ENCODE measurements around the gene RAI1. TPM values are rescaled to one million over a fixed set of nuclear protein-coding genes. Genes with fewer than 3 reads are reported as not detected.
"Not testable (repeated sequence)": the region's sequence is repeated elsewhere in the genome, so short reads cannot be mapped to it uniquely, and the experiment has no call there.

RAI1 gene
- total and polyA plus RNA-seq, 10 of the 15 experiments (the other 5 are each of a cell fraction or from before 2014, with no cell fraction given): 0.66 to 37.7 (median 6.0) TPM

GRCh38 chr17:17681187-17681743 lies at the start of gene RAI1 (continued):
- peak; percentile 68; the same call in 1 of the 2 replicates for TF ChIP-seq TCF12 (IDR thresholded peaks at IDR 0.05; ENCODE audit: low read depth, low read length)
- peak; percentile 55; the same call in 1 of the 2 replicates for TF ChIP-seq NKRF (conservative IDR thresholded peaks at IDR 0.05)
- 0 out of 2 replicates have a peak, but pooled peaks have one; percentile 64 for TF ChIP-seq ZNF217 (IDR thresholded peaks at IDR 0.05)
- TF ChIP-seq POLR2AphosphoS2 (IDR thresholded peaks at IDR 0.05; ENCODE audit: low read depth, low read length): no peak
- peak; percentile 77; the same call in 1 of the 2 replicates for TF ChIP-seq DPF2 (IDR thresholded peaks at IDR 0.05)
- TF ChIP-seq IKZF1 (conservative IDR thresholded peaks at IDR 0.05): peak; percentile 86
- no peak for TF ChIP-seq BCL3 (IDR thresholded peaks at IDR 0.05; ENCODE audit: borderline replicate concordance, insufficient read depth, low read depth, low read length, poor library complexity, severe bottlenecking)
- peak in 1 of 2 experiments; percentile 80; a peak in 2 of 3 replicates for TF ChIP-seq EGR1 (IDR thresholded peaks at IDR 0.05; ENCODE audit: borderline replicate concordance in 1 of 2, low read depth in 2 of 2, low read length in 2 of 2)
- TF ChIP-seq HDGF (IDR thresholded peaks at IDR 0.05): no peak

GRCh38 chr17:17632690-17633089 lies 48.6 kb upstream of the RAI1 start:
- H3K4me2 ChIP-seq (ENCODE audit: control insufficient read depth, insufficient read depth); H3K36me3 ChIP-seq (ENCODE audit: control insufficient read depth in 2 of 2, insufficient read depth in 2 of 2, low read length in 1 of 2); RAD21 ChIA-PET (ENCODE audit: unreplicated experiment); H3K27me3 ChIP-seq (replicated peaks in 1 of 2; ENCODE audit: control insufficient read depth in 2 of 2, insufficient read depth in 2 of 2, low read length in 1 of 2); H4K20me1 ChIP-seq (ENCODE audit: control insufficient read depth, insufficient read depth); H3K79me2 ChIP-seq (ENCODE audit: control insufficient read depth, insufficient read depth, low read length); H3K4me1 ChIP-seq (ENCODE audit: control insufficient read depth, insufficient read depth, low read length); BruUV-seq (replicated peaks); H3K9ac ChIP-seq (ENCODE audit: control insufficient read depth, insufficient read depth, low read length); H2AFZ ChIP-seq (ENCODE audit: control insufficient read depth, low read depth, low read length); in situ Hi-C loops (cut with MboI); ATAC-seq; POLR2A ChIA-PET; intact Hi-C loops (cut with micrococcal nuclease; ENCODE audit: unreplicated experiment); FAIRE-seq; H3K4me3 ChIP-seq; DNase-seq (ENCODE audit: low read depth, low spot score); H3K27ac ChIP-seq (ENCODE audit: control insufficient read depth, insufficient read depth); H3K9me3 ChIP-seq (replicated peaks; ENCODE audit: control insufficient read depth, insufficient read depth, low read length); SMC1A ChIA-PET (ENCODE audit: uncharacterized antibody, unreplicated experiment): not testable (repeated sequence)
- WGBS (ENCODE audit: insufficient coverage, insufficient replicate concordance, low lambda C conversion rate, missing lambda C conversion rate): 67% methylated on average over 5 of the region's 5 CpGs
- CTCF ChIA-PET: interaction anchor here (0.6 to 3.5 kb wide), 5 partner anchors 9 to 400 kb away, joined by 3 to 10 read pairs (median 3); no protein-coding TSS in a partner anchor
- TF ChIP-seq NFYB (IDR thresholded peaks at IDR 0.05; ENCODE audit: insufficient read depth, low read depth, low read length): peak; percentile 87
